ENCODE results near the gene IRF4. TPM values are rescaled to one million over a fixed set of nuclear protein-coding genes. Genes with fewer than 3 reads are reported as not detected.

The IRF4 gene
- total and polyA plus RNA-seq, 2 donors (not counting 1 experiment from before 2014, with no cell fraction given): 75.7 to 142 TPM

GRCh38 chr6:350371-350770 lies 41.2 kb upstream of the IRF4 start:
- H4K20me1 ChIP-seq (ENCODE audit: control insufficient read depth, insufficient read depth, low read length, poor library complexity, severe bottlenecking): no peaks in the 10 kb centered on the region

More at GRCh38 chr6:350371-350770, 41.2 kb upstream of the IRF4 start:
- no peak overlapping the region for H3K9ac ChIP-seq (ENCODE audit: low read length)
- no peak overlapping the region for H2AFZ ChIP-seq (ENCODE audit: insufficient read depth, low read depth, low read length, poor library complexity, severe bottlenecking)
- H3K36me3 ChIP-seq (replicated peaks in 1 of 2; ENCODE audit: control extremely low read depth in 1 of 2, control insufficient read depth in 1 of 2, extremely low read depth in 1 of 2, insufficient read depth in 2 of 2, low read length in 1 of 2): peaks cover 0 to 73% of the 10 kb centered on the region in 2 experiments
- H3K27ac ChIP-seq (ENCODE audit: low read length in 2 of 2): no peak overlapping the region
- H3K9me3 ChIP-seq (ENCODE audit: control extremely low read depth in 1 of 3, control insufficient read depth in 2 of 3, insufficient read depth in 1 of 3, low read length in 2 of 3): peaks cover 0 to 35% (median 0%) of the 10 kb centered on the region in 3 donors
- peaks cover 29 to 56% of the 10 kb centered on the region in 2 donors for H3K4me1 ChIP-seq (ENCODE audit: control insufficient read depth in 2 of 2, insufficient read depth in 2 of 2, low read length in 2 of 2)
- Mint-ChIP-seq H3K4me1 (peaks cover 46% of the 10 kb centered on the region), H3K9me3 (ENCODE audit: insufficient read depth) (no peaks in the 10 kb centered on the region), H3K4me3 (no peak overlapping the region), H3K27ac (no peak overlapping the region), H3K27me3 (no peaks in the 10 kb centered on the region)
- H3K4me2 ChIP-seq (replicated peaks; ENCODE audit: low read depth, low read length, poor library complexity, severe bottlenecking): no peak overlapping the region
- intact Hi-C loops (cut with micrococcal nuclease): no loop called here
- TF ChIP-seq, protein P1, sequence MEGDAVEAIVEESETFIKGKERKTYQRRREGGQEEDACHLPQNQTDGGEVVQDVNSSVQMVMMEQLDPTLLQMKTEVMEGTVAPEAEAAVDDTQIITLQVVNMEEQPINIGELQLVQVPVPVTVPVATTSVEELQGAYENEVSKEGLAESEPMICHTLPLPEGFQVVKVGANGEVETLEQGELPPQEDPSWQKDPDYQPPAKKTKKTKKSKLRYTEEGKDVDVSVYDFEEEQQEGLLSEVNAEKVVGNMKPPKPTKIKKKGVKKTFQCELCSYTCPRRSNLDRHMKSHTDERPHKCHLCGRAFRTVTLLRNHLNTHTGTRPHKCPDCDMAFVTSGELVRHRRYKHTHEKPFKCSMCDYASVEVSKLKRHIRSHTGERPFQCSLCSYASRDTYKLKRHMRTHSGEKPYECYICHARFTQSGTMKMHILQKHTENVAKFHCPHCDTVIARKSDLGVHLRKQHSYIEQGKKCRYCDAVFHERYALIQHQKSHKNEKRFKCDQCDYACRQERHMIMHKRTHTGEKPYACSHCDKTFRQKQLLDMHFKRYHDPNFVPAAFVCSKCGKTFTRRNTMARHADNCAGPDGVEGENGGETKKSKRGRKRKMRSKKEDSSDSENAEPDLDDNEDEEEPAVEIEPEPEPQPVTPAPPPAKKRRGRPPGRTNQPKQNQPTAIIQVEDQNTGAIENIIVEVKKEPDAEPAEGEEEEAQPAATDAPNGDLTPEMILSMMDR (IDR thresholded peaks at IDR 0.05): no peak
- no peak for TF ChIP-seq EZH2 (IDR thresholded peaks at IDR 0.05; ENCODE audit: borderline replicate concordance, insufficient read depth, low read depth, low read length, poor library complexity, severe bottlenecking)
- peaks cover 56% of the 10 kb centered on the region for H3K79me2 ChIP-seq (ENCODE audit: control insufficient read depth, insufficient read depth, low read length)
- H3K4me3 ChIP-seq (ENCODE audit: control extremely low read depth in 1 of 5, extremely low read depth in 1 of 5, insufficient read depth in 1 of 5, low read depth in 2 of 5, low read length in 4 of 5): no peak overlapping the region
- H3K27me3 ChIP-seq (replicated peaks in 1 of 4; ENCODE audit: control extremely low read depth in 1 of 4, control insufficient read depth in 3 of 4, insufficient read depth in 4 of 4, low read length in 3 of 4): no peaks in the 10 kb centered on the region
- DNase-seq (no peak), ATAC-seq (ENCODE audit: low read depth) (no peak)
- POLR2A ChIA-PET: interaction anchor here (1.7 kb wide), 1 partner anchor 22 kb away, joined by 7 read pairs; no protein-coding TSS in a partner anchor
- CTCF ChIA-PET: interaction anchor here (0.6 to 1.4 kb wide), 6 partner anchors 9 to 47 kb away, joined by 3 to 4 read pairs (median 3); no protein-coding TSS in a partner anchor
- WGBS (ENCODE audit: insufficient coverage): 94% methylated on average over 7 of the region's 9 CpGs

All from B cell (primary cell).